Mononuclear cell (primary cell): Measurements from ENCODE around the gene TRIP10. TPM values are rescaled to one million over a fixed set of nuclear protein-coding genes. Genes with fewer than 3 reads are reported as not detected.

Experiments
- H3K27me3 ChIP-seq: 2 replicates; pipeline ENCODE4 v1.6.0; 2011; ENCODE audit warnings: low read length, control low read depth; ENCODE audit not compliant: insufficient read depth
- H3K4me1 ChIP-seq: 2 replicates; pipeline ENCODE4 v1.5.1; 2011; ENCODE audit warnings: mild to moderate bottlenecking, low read length, control low read depth; ENCODE audit not compliant: insufficient read depth
- H3K4me3 ChIP-seq: 2 replicates; pipeline ENCODE4 v1.5.1; 2011; ENCODE audit warnings: mild to moderate bottlenecking, low read length, moderate library complexity
- H3K9me3 ChIP-seq: 2 replicates; pipeline ENCODE4 v1.5.1; 2011; ENCODE audit warnings: low read depth, mild to moderate bottlenecking, control low read depth, low read length
- total RNA-seq: library from RNA; depleted of rRNA; stranded (reverse); fragments of >200 nt; gene quantifications from one replicate; pipeline ENCODE4 v1.2.3, GENCODE V29; 2012

Gene TRIP10
- 4.2 TPM for total RNA-seq

- no peaks in the 10 kb centered on the region for H3K27me3 ChIP-seq
- peaks cover 54% of the 10 kb centered on the region for H3K4me1 ChIP-seq
- peak within 1 kb of the TSS; percentile 36 for H3K4me3 ChIP-seq
- no peaks in the 10 kb centered on the region for H3K9me3 ChIP-seq
Measured at GRCh38 chr19:6739390-6739882, at the start of gene TRIP10. Gene TRIP10 (plus strand): TSS chr19:6739680. CDS start chr19:6739762, 82 bp downstream.

GRCh38 chr19:6690160-6690885, 49.2 kb upstream of the TRIP10 start:
- Histone ChIP-seq H3K4me3 (no peak overlapping the region), H3K27me3 (no peaks in the 10 kb centered on the region), H3K4me1 (peaks cover 15% of the 10 kb centered on the region), H3K9me3 (no peaks in the 10 kb centered on the region)

GRCh38 chr19:6691342-6691741, 48.1 kb upstream of the TRIP10 start:
- Histone ChIP-seq H3K4me3 (no peak overlapping the region), H3K4me1 (peaks cover 6% of the 10 kb centered on the region), H3K9me3 (no peaks in the 10 kb centered on the region), H3K27me3 (no peaks in the 10 kb centered on the region)

GRCh38 chr19:6692027-6692426, 47.5 kb upstream of the TRIP10 start:
- Histone ChIP-seq H3K4me1 (no peaks in the 10 kb centered on the region), H3K4me3 (no peak overlapping the region), H3K27me3 (no peaks in the 10 kb centered on the region), H3K9me3 (no peaks in the 10 kb centered on the region)

- no peaks in the 10 kb centered on the region for H3K4me1 ChIP-seq
- H3K9me3 ChIP-seq = no peaks in the 10 kb centered on the region
- no peaks in the 10 kb centered on the region for H3K27me3 ChIP-seq
- H3K4me3 ChIP-seq = no peak overlapping the region
Measured at GRCh38 chr19:6693056-6693471, 46.4 kb upstream of the TRIP10 start.

GRCh38 chr19:6693681-6694080, 45.8 kb upstream of the TRIP10 start:
- Histone ChIP-seq H3K9me3 (no peaks in the 10 kb centered on the region), H3K27me3 (no peaks in the 10 kb centered on the region), H3K4me1 (no peaks in the 10 kb centered on the region), H3K4me3 (no peak overlapping the region)

- Histone ChIP-seq H3K4me3 (no peak overlapping the region), H3K9me3 (no peaks in the 10 kb centered on the region), H3K27me3 (no peaks in the 10 kb centered on the region), H3K4me1 (no peaks in the 10 kb centered on the region)
Measured at GRCh38 chr19:6694147-6694815, 45.2 kb upstream of the TRIP10 start.

GRCh38 chr19:6696239-6696820, 43.1 kb upstream of the TRIP10 start:
- H3K4me1 ChIP-seq = no peaks in the 10 kb centered on the region
- no peaks in the 10 kb centered on the region for H3K9me3 ChIP-seq
- no peak overlapping the region for H3K4me3 ChIP-seq
- H3K27me3 ChIP-seq = no peaks in the 10 kb centered on the region

GRCh38 chr19:6697291-6697690, 42.2 kb upstream of the TRIP10 start:
- no peak overlapping the region for H3K4me3 ChIP-seq
- H3K27me3 ChIP-seq = no peaks in the 10 kb centered on the region
- H3K4me1 ChIP-seq = no peaks in the 10 kb centered on the region
- H3K9me3 ChIP-seq = no peaks in the 10 kb centered on the region

- no peak overlapping the region for H3K4me3 ChIP-seq
- H3K9me3 ChIP-seq = no peaks in the 10 kb centered on the region
- H3K27me3 ChIP-seq = no peaks in the 10 kb centered on the region
- H3K4me1 ChIP-seq = no peaks in the 10 kb centered on the region
Measured at GRCh38 chr19:6699935-6700334, 39.5 kb upstream of the TRIP10 start.

- Histone ChIP-seq H3K27me3 (no peaks in the 10 kb centered on the region), H3K4me3 (no peak overlapping the region), H3K9me3 (no peaks in the 10 kb centered on the region), H3K4me1 (no peaks in the 10 kb centered on the region)
Measured at GRCh38 chr19:6700586-6701316, 38.7 kb upstream of the TRIP10 start.

GRCh38 chr19:6705931-6706632, 33.4 kb upstream of the TRIP10 start:
- no peak overlapping the region for H3K4me3 ChIP-seq
- no peaks in the 10 kb centered on the region for H3K4me1 ChIP-seq
- no peaks in the 10 kb centered on the region for H3K9me3 ChIP-seq
- H3K27me3 ChIP-seq = peaks cover 14% of the 10 kb centered on the region

- H3K4me1 ChIP-seq = no peaks in the 10 kb centered on the region
- no peak overlapping the region for H3K4me3 ChIP-seq
- peaks cover 14% of the 10 kb centered on the region for H3K27me3 ChIP-seq
- H3K9me3 ChIP-seq = no peaks in the 10 kb centered on the region
Measured at GRCh38 chr19:6706633-6706958, 32.9 kb upstream of the TRIP10 start.

GRCh38 chr19:6707011-6707657, 32.3 kb upstream of the TRIP10 start:
- Histone ChIP-seq H3K27me3 (peaks cover 14% of the 10 kb centered on the region), H3K9me3 (no peaks in the 10 kb centered on the region), H3K4me3 (no peak overlapping the region), H3K4me1 (no peaks in the 10 kb centered on the region)
